Measurements from ENCODE around the gene CAPS2.

The CAPS2 gene

DNA sequence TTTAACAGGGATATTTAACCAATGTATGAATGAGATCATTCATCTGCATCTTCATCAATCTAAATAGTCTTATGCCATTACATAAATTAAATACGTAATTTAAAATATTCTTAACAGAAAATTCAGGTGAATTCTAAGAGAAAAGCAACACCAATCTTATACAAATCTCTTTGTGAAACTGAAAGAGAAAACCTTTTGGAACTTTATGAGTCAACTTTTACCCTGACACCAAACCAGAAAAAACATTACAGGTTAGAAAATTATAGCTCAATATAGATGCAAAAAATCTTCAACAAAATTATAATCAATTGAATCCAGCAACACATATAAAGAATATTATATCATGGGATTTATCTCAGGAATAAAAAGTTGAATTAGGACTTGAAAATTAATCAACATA lies 7.8 kb upstream of the CAPS2 start (continued):
- no peak for TF ChIP-seq ZNF48 (tag by site-specific recombination; IDR thresholded peaks at IDR 0.05)

DNA sequence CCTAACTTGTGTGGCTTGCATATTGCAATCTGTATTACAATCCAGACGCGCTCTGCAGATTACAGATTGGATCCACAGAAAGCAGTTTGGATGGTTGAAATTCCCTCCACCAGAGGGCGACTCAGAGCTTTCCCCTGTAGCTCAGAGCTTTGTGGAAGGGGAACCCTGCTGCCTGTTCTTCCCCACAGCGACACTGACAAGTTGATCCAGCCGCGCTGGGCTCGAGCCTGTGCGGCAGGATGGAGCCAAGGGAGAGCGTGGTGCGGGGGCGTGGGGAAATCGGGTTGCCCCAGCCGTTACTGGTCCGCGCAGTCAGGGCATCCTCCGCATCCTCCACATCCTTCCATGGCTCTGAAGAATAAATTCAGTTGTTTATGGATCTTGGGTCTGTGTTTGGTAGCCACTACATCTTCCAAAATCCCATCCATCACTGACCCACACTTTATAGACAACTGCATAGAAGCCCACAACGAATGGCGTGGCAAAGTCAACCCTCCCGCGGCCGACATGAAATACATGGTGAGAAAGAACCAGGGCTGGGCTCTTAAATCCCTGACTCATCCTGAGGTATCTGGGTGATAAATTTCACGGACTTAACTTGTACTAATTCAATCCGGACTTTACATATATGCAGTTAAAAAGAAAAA lies 4.4 kb upstream of the CAPS2 start, which contains the start of gene GLIPR1L1:
Gene GLIPR1L1 (plus strand): TSS at position 287 of the 647 bp plus-strand sequence. CDS start 59 bp downstream, at position 346.
- ChIA-PET CTCF (interaction anchor here (0.6 to 1.8 kb wide), 18 partner anchors 8 to 1270 kb away, joined by 3 to 9 read pairs (median 3); no protein-coding TSS in a partner anchor), POLR2A (no interaction called here)
- peak within 1 kb of the TSS; percentile 19 for H3K4me3 ChIP-seq (ENCODE audit: low read depth, low read length)
- H3K27ac ChIP-seq (ENCODE audit: extremely low read depth, low read depth, low read length): no peak within 1 kb of the TSS
- no peaks in the 10 kb centered on the region for H3K4me1 ChIP-seq (ENCODE audit: control insufficient read depth, insufficient read depth, low read length)
- no peaks in the 10 kb centered on the region for H3K36me3 ChIP-seq (ENCODE audit: control insufficient read depth in 2 of 2, insufficient read depth in 1 of 2, low read length in 2 of 2)
- no peaks in the 10 kb centered on the region for H3K9me3 ChIP-seq (ENCODE audit: control insufficient read depth, insufficient read depth, low read depth, low read length)
- TF ChIP-seq YY1 (tag by site-specific recombination; IDR thresholded peaks at IDR 0.05) (0 out of 2 replicates have a peak, but pooled peaks have one; percentile 32), SP3 (tag by site-specific recombination; IDR thresholded peaks at IDR 0.05) (no peak), ZNF174 (tag by site-specific recombination; IDR thresholded peaks at IDR 0.05) (no peak), ZIC2 (tag by site-specific recombination; IDR thresholded peaks at IDR 0.05) (peak; percentile 64), RBAK (tag by site-specific recombination; IDR thresholded peaks at IDR 0.05) (no peak), ZBTB21 (tag by site-specific recombination; IDR thresholded peaks at IDR 0.05) (no peak), ZNF555 (tag by site-specific recombination; conservative IDR thresholded peaks at IDR 0.05) (no peak), ZNF16 (tag by site-specific recombination; IDR thresholded peaks at IDR 0.05; ENCODE audit: low read depth) (no peak), ZNF837 (tag by site-specific recombination; IDR thresholded peaks at IDR 0.05) (no peak), ZBTB8A (tag by site-specific recombination; IDR thresholded peaks at IDR 0.05) (0 out of 2 replicates have a peak, but pooled peaks have one; percentile 31), ZNF585B (tag by site-specific recombination; IDR thresholded peaks at IDR 0.05) (no peak), ZNF121 (tag by site-specific recombination; IDR thresholded peaks at IDR 0.05) (no peak), ZNF707 (tag by site-specific recombination; IDR thresholded peaks at IDR 0.05) (no peak), ZNF138 (tag by site-specific recombination; IDR thresholded peaks at IDR 0.05; ENCODE audit: borderline replicate concordance) (no peak), ZNF169 (tag by site-specific recombination; IDR thresholded peaks at IDR 0.05) (no peak), ZNF114 (tag by site-specific recombination; IDR thresholded peaks at IDR 0.05) (no peak), TRIM28 (IDR thresholded peaks at IDR 0.05; ENCODE audit: borderline replicate concordance, low read length) (peak; percentile 79; the same call in 1 of the 2 replicates), ZNF660 (tag by site-specific recombination; IDR thresholded peaks at IDR 0.05) (peak; percentile 93), ZXDB (tag by site-specific recombination; IDR thresholded peaks at IDR 0.05) (0 out of 2 replicates have a peak, but pooled peaks have one; percentile 28), ZFP37 (tag by site-specific recombination; IDR thresholded peaks at IDR 0.05) (peak; percentile 86)
- TF ChIP-seq, protein P1, sequence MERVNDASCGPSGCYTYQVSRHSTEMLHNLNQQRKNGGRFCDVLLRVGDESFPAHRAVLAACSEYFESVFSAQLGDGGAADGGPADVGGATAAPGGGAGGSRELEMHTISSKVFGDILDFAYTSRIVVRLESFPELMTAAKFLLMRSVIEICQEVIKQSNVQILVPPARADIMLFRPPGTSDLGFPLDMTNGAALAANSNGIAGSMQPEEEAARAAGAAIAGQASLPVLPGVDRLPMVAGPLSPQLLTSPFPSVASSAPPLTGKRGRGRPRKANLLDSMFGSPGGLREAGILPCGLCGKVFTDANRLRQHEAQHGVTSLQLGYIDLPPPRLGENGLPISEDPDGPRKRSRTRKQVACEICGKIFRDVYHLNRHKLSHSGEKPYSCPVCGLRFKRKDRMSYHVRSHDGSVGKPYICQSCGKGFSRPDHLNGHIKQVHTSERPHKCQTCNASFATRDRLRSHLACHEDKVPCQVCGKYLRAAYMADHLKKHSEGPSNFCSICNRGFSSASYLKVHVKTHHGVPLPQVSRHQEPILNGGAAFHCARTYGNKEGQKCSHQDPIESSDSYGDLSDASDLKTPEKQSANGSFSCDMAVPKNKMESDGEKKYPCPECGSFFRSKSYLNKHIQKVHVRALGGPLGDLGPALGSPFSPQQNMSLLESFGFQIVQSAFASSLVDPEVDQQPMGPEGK (tag by site-specific recombination; IDR thresholded peaks at IDR 0.05): peak; percentile 69
- TF ChIP-seq, protein P2, sequence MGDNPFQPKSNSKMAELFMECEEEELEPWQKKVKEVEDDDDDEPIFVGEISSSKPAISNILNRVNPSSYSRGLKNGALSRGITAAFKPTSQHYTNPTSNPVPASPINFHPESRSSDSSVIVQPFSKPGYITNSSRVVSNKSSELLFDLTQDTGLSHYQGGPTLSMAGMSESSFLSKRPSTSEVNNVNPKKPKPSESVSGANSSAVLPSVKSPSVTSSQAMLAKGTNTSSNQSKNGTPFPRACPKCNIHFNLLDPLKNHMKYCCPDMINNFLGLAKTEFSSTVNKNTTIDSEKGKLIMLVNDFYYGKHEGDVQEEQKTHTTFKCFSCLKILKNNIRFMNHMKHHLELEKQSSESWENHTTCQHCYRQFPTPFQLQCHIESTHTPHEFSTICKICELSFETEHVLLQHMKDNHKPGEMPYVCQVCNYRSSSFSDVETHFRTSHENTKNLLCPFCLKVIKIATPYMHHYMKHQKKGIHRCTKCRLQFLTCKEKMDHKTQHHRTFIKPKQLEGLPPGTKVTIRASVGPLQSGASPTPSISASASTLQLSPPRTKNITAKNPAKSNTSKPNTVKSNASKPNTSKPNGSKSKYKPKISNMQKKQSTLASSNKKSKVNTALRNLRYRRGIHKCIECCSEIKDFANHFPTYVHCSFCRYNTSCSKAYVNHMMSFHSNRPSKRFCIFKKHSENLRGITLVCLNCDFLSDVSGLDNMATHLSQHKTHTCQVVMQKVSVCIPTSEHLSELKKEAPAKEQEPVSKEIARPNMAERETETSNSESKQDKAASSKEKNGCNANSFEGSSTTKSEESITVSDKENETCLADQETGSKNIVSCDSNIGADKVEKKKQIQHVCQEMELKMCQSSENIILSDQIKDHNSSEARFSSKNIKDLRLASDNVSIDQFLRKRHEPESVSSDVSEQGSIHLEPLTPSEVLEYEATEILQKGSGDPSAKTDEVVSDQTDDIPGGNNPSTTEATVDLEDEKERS (tag by site-specific recombination; IDR thresholded peaks at IDR 0.05): no peak
- TF ChIP-seq, protein P3, sequence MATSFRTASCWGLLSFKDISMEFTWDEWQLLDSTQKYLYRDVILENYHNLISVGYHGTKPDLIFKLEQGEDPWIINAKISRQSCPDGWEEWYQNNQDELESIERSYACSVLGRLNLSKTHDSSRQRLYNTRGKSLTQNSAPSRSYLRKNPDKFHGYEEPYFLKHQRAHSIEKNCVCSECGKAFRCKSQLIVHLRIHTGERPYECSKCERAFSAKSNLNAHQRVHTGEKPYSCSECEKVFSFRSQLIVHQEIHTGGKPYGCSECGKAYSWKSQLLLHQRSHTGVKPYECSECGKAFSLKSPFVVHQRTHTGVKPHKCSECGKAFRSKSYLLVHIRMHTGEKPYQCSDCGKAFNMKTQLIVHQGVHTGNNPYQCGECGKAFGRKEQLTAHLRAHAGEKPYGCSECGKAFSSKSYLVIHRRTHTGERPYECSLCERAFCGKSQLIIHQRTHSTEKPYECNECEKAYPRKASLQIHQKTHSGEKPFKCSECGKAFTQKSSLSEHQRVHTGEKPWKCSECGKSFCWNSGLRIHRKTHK (tag by site-specific recombination; IDR thresholded peaks at IDR 0.05): no peak
- TF ChIP-seq, protein P4, sequence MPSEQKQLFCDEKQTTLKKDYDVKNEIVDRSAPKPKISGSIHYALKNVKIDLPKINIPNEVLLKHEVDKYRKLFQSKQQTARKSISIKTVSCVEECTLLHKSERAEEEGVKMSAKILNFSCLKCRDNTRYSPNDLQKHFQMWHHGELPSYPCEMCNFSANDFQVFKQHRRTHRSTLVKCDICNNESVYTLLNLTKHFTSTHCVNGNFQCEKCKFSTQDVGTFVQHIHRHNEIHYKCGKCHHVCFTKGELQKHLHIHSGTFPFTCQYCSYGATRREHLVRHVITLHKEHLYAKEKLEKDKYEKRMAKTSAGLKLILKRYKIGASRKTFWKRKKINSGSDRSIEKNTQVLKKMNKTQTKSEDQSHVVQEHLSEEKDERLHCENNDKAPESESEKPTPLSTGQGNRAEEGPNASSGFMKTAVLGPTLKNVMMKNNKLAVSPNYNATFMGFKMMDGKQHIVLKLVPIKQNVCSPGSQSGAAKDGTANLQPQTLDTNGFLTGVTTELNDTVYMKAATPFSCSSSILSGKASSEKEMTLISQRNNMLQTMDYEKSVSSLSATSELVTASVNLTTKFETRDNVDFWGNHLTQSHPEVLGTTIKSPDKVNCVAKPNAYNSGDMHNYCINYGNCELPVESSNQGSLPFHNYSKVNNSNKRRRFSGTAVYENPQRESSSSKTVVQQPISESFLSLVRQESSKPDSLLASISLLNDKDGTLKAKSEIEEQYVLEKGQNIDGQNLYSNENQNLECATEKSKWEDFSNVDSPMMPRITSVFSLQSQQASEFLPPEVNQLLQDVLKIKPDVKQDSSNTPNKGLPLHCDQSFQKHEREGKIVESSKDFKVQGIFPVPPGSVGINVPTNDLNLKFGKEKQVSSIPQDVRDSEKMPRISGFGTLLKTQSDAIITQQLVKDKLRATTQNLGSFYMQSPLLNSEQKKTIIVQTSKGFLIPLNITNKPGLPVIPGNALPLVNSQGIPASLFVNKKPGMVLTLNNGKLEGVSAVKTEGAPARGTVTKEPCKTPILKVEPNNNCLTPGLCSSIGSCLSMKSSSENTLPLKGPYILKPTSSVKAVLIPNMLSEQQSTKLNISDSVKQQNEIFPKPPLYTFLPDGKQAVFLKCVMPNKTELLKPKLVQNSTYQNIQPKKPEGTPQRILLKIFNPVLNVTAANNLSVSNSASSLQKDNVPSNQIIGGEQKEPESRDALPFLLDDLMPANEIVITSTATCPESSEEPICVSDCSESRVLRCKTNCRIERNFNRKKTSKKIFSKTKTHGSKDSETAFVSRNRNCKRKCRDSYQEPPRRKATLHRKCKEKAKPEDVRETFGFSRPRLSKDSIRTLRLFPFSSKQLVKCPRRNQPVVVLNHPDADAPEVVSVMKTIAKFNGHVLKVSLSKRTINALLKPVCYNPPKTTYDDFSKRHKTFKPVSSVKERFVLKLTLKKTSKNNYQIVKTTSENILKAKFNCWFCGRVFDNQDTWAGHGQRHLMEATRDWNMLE (tag by site-specific recombination; conservative IDR thresholded peaks at IDR 0.05; ENCODE audit: low read depth): no peak; the same call in 1 of the 2 replicates
